Activated gamma-delta T cell (primary cell): ENCODE results near the gene ZSWIM1.

Source experiments
- DNase-seq: peaks from one replicate; lab custom pipeline; 2025; lab: John Stamatoyannopoulos, UW
- total RNA-seq, 2 donors: gene quantifications; one replicate each; lab custom pipeline; 2026; lab: John Stamatoyannopoulos, UW

ZSWIM1 gene
- 9.0 to 9.5 reads per million in 2 donors for total RNA-seq

DNA sequence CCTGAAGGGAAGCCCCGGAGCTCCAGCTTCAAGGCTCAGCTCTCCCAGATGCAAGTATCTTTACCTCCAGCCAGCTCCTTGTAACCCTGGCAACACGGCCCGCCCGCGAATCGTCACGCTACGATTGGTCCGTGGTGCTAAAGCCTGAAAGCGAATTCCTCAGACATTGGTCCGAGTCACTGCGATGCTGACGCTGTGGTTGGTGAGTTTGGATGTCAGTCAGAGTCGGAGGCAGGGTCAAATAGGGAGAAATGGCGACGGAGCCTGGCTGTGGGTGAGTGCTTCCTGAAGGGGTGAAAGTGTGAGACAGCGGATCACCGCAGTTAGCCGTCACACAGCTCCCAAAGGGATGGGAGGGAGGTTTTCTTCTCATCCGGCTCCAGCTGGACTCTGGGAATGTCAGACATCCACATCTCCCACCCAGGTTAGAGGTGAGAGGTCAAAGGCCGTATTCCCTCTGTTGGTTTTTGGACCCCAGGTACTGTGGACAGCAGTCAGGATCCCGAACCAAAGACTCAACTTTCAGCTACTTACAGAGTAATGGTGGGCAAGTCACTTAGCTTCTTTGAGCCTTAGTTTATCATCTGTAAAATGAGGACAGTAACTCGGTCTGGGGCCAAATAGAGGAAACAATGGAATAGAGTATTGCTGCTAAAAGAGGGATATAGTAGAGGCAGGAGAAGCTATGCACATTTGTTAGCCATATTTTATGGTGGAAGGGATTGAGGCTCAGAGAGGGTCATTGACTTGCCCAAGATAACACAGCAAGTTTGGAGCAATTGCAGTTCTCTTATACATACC is at the start of gene ZSWIM1:
ZSWIM1 (plus strand) TSS at position 240 of the 801 bp plus-strand sequence. CDS start 1,366 bp downstream, outside the sequence.
- DNase-seq = peak; percentile 91

DNA sequence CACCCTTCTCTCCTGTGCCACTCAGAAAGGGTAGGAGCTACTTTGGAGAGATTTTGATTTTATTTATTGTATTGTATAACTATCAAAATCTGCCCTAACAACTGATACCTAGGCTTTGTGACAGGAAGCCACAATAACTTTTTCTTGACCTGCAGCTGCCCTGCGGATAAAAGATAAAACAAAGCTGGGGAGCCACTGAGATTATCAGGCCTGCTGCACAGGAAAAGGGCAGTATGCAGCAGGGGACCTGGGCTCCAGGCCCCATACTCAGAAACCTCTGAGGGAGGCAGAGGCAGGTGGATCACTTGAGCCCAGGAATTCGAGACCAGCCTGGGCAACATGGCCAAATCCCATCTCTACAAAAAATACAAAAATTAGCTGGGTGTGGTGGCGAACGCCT is 48.4 kb upstream of the ZSWIM1 start:
- no peak for DNase-seq

DNA sequence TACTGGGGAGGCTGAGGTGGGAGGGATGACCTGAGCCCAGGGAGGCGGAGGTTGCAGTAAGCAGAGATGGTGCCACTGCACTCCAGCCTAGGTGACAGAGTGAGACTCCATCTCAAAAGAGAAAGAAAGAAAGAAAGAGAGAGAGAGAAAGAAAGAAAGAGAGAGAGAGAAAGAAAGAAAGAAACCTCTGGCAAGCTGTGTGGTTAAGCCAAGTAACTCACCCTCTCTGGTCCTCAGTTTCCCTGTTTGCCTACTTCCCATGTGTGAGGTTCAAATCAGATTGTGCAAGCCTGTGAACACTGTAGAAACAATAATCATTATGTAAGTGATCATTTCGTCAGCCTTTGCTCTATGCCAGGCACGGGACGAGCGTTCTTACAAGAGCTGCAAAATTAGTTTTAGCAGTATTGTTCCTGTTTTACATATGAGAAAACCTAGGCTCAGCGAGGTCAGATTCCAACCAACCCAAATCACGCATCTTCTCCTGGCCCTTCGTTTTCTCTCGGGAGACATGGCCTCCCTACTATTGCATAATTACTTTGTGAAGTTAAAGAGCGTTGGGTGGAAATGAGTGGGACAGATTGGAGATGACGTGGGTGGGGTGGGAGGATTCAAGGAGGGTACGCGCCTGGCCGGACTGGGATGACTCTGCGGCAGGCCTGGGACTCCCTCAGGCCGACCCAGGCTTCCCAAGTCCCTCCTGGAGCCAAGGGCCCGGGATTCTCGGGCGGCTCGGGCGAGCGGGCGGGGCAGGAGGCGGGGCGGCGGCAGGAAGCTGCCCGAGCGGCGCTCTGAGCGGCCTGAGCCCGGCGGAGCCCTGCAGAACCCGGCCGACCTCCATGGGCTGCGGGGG is 47.8 kb upstream of the ZSWIM1 start, which contains the start of gene SNX21:
SNX21 (plus strand) TSS at position 770 of the 853 bp plus-strand sequence. CDS start 121 bp downstream, outside the sequence.
- DNase-seq = no peak

DNA sequence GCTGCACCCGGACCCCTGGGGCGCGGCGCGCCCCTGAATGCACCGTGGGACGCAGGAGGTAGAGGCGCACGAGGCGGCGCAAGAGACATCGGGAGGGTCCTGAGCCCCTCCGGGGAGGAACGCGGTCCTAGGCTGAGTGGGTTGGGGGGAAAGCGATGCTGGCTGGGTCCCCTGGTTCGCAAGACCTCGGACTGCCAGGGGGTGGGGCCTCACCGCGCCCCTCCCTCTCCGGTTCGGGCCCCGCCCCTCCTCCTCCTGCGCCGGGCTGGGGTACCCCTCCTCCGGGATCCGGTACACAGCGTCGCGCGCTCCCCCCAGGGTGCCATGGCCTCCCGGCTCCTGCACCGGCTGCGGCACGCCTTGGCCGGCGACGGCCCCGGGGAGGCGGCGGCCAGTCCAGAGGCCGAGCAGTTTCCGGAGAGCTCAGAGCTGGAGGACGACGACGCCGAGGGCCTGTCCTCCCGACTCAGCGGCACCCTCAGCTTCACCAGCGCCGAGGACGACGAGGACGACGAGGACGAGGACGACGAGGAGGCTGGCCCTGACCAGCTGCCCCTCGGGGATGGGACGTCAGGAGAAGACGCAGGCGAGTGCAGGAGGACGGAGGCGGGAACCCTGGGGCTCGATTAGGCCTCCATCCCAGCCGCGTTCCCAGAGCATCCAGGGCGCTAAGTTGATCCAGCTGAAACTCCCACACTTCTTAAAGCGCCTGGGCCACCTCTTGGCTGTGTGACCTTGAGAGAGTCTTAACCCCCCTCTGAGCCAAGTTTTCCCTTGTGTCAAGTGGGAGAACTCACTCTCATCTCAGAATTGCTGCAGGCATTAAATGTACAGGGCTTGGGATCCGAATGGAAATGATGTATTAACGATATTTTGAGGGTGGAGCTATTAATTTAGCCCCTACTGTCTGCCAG is 46.9 kb upstream of the ZSWIM1 start:
- DNase-seq = no peak

DNA sequence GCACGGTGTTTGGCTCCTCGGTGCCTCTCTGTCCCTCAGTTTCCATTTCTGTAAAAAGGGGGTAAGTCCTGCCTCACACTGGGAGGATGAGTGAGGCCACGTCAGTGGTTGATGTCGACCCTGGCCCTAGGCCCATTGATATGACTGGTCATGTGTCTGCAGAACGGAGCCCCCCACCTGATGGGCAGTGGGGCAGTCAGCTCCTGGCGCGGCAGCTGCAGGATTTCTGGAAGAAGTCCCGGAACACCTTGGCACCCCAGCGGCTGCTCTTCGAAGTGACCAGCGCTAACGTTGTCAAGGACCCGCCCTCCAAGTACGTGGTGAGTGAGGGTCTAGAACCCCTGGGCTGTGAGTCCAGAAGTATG is 46.2 kb upstream of the ZSWIM1 start:
- DNase-seq = no peak

DNA sequence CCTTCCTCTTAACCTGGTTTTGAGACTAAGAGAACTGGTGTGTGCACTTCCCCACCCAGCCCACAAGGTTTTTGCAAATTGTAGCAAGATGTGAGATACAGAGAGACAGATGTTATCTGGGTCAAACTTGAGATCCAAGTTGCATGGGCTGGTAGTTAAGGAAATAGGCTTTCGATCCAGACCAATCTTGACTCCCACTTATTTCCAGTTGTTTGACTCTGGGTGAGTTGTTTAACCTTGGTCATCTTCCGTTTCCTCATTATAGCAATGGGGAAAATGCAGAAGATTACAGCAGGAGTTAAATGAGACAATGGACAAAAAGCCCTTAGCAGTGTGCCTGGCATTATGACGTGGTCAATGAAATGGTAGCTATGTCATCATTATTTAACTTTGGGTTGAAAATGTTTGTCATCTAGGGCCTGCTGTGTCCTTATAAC is 45.7 kb upstream of the ZSWIM1 start:
- DNase-seq = no peak

DNA sequence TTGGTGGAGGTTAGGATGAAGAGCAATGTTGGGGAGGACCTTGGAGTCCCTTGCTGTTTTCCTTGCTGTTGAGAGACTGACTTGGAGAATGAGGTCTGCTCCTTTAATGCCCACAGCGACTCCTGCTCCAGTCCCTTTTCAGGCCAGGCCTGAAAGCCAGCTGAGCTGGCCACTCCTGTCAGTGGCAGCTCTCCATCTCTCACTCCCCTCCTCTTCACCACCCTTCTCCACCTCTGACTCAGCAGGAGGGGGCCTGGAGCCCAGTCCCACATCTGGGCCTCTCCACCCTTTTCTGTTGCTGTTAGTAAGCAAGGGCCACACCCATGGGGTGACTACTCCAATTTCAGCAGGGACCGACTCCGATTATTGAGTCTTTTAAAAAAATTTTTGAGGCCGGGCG is 45.2 kb upstream of the ZSWIM1 start:
- no peak for DNase-seq

DNA sequence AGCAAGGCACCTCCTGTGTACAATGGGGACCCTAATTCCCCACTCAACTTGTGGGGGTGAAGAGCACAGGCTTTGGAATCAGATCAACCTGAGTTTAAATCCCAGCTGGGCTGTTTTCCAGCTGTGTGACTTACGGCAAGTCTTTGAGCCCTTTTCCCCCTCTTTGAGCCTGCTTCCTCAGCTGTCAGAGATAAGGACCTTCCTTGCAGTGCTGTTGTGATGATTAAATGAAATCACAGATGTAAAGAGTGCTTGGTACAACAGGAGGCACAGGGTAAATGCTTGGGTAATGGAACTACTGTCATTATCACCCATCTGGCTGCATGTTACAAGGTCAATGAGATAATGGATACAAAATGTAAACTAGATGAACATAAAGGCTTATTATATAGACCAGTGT is 44.2 kb upstream of the ZSWIM1 start:
- no peak for DNase-seq

DNA sequence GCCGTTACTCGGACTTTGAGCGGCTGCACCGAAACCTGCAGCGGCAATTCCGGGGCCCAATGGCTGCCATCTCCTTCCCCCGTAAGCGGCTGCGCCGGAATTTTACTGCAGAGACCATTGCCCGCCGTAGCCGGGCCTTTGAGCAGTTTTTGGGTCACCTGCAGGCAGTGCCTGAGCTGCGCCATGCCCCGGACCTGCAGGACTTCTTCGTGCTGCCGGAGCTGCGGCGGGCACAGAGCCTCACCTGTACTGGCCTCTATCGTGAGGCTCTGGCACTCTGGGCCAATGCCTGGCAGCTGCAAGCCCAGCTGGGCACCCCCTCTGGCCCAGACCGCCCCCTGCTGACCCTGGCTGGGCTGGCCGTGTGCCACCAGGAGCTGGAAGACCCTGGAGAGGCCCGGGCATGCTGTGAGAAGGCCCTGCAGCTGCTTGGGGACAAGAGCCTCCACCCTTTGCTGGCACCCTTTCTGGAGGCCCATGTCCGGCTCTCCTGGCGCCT is 40.3 kb upstream of the ZSWIM1 start:
- DNase-seq = no peak

DNA sequence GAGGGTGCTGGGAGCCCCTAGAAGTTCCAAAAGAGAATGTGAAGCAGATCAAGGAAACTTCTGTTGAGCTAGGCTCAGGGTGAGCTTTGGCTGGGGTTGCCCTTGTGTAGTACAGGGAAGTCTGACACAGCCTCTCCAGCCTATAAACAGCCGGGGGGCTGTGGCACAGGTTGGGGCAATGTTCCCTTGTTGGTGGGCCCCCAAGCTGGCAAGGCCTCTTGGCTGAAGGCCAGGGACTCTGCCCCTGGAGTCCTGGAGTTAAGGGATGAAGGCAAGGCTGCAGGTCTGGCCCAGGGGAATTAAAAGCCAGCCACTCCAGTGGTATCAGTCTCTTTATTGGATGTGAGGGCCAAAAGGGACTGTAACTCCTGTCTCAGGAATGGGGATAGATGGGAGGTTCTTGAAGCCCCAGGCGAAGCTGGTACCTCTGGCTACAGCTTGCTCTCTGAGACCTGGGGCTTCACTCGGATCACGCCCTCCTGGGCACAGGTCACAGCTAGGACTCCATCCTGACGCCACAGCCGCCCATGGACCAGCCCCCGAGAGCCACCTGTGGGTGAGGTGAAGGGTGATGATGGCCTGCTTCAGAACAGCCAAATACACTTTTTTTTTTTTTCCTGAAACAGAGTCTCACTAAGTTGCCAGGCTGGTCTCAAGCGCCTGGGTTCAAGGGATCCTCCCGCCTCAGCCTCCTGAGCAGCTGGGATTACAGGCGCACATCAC is 39.5 kb upstream of the ZSWIM1 start:
- DNase-seq = no peak

DNA sequence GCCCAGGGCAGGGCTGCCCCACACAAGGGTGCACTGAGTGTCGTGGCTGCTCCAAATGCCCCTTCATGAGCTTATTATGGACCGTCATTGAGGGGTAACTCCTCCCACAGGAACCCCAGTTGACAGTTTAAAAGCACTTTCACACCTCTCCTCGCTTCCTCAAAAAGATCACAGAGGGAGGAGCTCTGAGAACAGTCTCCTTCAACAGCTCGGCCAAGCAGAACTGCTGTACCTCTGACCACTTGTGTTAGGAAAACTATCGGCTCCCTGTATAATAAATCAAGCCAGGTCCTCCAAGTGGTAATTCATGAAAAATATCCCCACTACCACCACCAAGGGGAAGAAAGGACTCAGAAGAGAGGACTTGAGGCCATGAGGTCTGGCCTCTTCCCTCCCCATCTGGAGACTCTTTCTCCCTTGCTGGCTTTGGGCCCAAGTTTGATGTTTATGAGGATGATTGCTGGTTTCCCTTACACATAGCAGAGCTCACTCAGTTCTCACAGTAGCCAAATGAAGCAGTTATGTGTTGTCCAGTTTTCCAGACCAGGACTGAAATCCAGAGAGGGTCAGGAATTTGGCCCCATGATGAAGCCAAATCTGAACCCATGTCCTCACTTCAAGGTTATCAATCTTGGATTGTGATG is 38.7 kb upstream of the ZSWIM1 start:
- no peak for DNase-seq

DNA sequence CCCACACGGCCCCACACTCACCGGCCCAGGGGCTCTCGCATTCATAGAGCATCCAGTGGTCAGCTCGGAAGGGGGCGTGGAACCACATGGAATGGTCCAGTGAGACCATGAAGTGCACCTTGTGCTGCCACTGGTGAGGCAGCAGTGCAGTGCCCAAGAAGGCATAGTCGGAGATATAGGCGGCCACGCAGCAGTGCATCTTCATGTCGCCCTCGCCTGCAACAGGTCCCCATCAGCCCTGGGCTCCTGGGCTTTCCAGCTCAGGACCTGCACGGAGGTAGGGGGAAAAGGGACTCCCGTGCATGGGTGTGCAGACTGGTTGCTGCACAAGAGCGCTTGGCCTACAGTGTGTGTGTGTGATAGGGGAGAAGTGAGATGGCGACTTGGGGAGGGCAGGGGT is 37.5 kb upstream of the ZSWIM1 start:
- DNase-seq = no peak

DNA sequence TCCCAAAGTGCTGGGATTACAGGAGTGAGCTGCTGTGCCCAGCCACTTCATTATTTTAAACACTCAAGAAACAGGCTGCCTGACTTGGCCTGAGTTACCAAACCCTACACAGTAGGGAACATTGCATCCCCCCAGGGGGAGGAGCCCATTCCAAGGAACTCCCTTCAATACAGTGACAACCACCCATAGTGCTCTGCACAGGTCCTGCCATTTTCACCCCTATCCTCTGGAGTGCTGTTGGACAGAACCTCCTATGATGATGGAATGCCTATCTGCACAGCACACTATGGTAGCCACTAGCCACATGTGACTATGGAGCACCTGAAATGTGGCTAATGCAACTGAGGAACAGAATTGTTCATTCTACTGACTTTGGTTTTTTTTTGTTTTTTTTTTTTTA is 35.6 kb upstream of the ZSWIM1 start:
- no peak for DNase-seq

DNA sequence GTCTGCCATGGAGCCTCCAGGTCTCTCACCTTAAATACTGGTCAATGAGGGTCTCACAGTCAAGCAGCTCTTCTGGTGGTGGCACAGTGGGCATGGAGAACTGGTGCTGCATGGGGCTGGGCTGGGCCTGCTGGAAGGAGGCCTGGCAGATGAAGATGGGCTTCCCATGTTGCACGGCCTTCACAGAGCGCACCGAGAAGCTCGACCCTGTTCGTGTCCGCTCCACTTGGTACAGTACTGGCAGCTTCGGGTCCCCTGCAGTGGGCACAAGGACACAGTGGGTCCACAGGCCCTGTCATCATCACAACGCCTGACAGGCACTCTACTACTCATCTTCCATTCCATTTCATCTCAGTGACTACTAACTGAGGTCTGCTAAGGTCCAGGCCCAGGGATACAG is 32.6 kb upstream of the ZSWIM1 start:
- DNase-seq = no peak

DNA sequence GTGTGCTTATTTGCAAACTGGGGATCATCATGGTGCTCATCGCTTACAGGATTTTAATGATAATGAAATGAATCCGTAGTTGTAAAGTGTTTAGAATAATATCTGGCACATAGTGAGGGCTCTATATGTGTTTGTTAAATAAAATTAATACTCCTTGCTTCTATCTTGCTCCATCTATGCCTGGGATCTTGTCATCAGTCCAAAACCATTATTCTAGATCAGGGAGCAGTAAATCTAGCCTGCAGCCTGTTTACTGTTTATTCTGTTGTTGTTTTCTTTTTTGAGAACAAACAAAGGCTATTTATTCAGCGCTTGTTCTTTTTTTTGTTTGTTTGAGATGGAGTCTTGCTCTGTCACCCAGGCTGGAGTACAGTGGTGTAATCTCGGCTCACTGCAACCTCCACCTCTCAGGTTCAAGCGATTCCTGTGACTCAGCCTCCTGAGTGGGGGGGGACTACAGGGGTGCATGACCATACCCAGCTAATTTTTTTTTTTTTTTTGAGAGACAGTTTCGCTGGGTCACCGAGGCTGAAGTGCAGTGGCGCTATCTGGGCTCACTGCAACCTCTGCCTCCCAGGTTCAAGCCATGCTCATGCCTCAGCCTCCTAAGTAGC is 32.0 kb upstream of the ZSWIM1 start:
- DNase-seq = no peak

DNA sequence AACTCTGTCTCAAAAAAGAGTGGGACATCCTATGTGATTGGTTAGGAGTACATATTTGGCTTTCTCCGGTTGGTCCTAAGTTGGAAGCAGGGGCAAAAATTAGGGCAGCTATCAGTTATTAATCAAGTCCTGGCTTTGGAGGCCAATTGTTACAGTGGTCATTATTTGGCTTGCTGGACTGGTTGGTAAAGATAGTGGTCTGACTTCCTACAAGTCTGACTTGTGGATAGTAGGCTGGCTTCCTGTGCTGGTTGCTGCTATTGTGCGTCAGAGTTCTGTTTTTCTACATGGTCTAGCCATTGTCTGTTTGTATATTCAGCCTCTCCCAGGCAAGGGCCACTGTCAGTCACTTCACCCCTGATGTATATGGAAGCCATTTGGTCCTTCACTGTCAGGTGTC is 30.8 kb upstream of the ZSWIM1 start:
- no peak for DNase-seq

DNA sequence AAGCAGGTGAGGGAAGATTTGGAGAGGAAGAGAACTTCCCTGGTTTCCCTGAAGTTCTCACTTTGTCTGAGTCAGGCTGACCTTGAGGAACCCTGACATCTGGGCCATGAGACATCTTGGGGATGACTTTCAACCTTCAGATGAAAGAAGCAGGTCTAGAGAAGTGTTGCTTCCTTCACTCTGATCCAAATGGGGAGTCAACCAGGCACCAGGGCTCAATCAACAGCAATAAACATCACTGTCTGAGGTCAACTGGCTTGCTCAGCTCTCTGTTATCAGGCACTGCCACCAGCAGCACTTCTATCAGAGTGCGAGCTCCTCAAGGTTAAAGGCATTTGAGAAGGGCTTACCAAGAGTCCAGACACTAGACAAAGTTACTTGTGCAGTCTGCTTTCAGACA is 30.1 kb upstream of the ZSWIM1 start:
- DNase-seq = no peak

DNA sequence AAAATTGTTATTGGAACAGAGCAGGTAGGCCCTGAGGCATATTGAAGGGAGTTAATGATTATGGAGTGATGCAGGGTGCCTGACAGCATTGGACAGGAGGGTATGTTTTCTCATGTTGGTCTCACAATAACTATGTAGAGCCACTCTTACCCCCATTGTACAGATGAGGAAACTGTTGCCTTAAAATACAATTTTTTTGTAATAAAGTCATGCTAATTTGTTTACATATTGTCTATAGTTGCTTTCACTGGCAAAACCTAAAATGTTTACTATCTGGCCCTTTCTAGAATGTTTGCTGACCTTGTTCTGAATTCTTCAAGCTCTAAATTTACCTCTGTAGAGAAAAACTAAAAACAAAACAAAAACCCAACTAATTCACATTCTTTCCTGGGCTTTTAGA is 29.5 kb upstream of the ZSWIM1 start:
- DNase-seq = no peak

DNA sequence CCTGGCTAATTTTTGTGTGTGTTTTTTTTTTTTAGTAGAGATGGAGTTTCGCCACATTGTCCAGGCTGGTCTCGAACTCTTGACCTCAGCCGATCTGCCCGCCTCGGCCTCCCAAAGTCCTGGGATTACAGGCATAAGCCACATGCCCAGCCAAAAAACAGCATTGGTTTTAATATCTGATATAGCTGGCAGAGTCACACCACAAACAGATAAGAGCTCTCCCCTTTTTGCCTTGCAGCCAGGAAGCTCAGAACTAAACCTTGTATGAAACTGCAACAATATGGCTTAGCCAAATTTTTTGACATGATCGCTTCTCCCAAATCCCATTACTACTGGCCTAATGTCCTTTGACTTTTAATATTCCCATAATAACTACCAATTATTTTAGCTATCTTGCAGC is 28.7 kb upstream of the ZSWIM1 start:
- DNase-seq = no peak

DNA sequence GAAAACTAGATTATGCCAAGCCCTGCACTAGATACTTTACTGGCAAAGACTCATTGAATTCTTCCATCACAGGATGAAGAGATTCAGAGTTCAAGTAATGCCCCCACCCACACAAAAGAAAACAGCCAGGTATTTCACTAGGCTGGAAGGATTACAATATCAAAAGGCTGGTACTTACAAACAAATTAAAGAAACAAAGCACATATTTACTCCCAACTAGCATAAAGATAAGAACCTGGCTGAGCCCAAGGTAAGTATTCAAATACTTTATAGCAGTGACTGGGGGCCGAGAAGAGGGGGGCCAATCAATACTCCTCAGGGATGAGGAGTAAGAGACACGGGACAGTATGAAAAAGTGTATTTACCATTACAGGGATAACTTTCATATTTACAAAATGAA is 27.5 kb upstream of the ZSWIM1 start:
- DNase-seq = no peak
